SK-N-MC (cell line): ENCODE measurements around the gene C11orf98.
"Not testable (repeated sequence)": the region's sequence is repeated elsewhere in the genome, so short reads cannot be mapped to it uniquely, and the experiment has no call there.

Experiments used
- DNase-seq: peaks from one replicate; pipeline ENCODE4 v3.0.0-alpha.2; 2011; ENCODE audit warnings: low read depth, low spot score
- H3K27ac ChIP-seq: fragments of 200-600 bp; sonication (generic); 2 replicates; pipeline ENCODE4 v1.5.1; 2016; ENCODE audit warnings: mixed run types
- H3K36me3 ChIP-seq: fragments of 200-600 bp; sonication (generic); 2 replicates; pipeline ENCODE4 v1.6.1; 2017; ENCODE audit warnings: antibody characterized with exemption, low read length, mixed read lengths; ENCODE audit not compliant: insufficient read depth
- H3K4me3 ChIP-seq: fragments of 200-600 bp; sonication (generic); 2 replicates; pipeline ENCODE4 v1.5.1; 2016
- H3K9ac ChIP-seq: fragments of 200-600 bp; sonication (generic); 2 replicates; pipeline ENCODE4 v1.8.0; 2017; ENCODE audit warnings: mixed run types, mixed read lengths; ENCODE audit not compliant: insufficient read length
- H3K9me3 ChIP-seq: fragments of 200-600 bp; sonication (generic); 2 replicates; pipeline ENCODE4 v1.6.1; 2017; ENCODE audit warnings: low read depth, mild to moderate bottlenecking, antibody characterized with exemption, low read length, moderate library complexity, mixed read lengths
- EZH2 ChIP-seq: fragments of 200-600 bp; sonication (generic); IDR thresholded peaks from one replicate; pipeline ENCODE4 v1.6.1; 2017; ENCODE audit warnings: antibody characterized with exemption
- FOXP2 ChIP-seq: optimal IDR thresholded peaks from 2 replicates; pipeline ENCODE3; 2011; ENCODE audit warnings: mild to moderate bottlenecking, moderate library complexity; ENCODE audit not compliant: insufficient read depth; ENCODE audit errors: extremely low read length, control extremely low read depth
- POLR2AphosphoS5 ChIP-seq: IDR thresholded peaks from 2 replicates; pipeline ENCODE4 v1.6.1; 2012; ENCODE audit warnings: mild to moderate bottlenecking, low read depth, low read length, borderline replicate concordance

Gene C11orf98

DNA sequence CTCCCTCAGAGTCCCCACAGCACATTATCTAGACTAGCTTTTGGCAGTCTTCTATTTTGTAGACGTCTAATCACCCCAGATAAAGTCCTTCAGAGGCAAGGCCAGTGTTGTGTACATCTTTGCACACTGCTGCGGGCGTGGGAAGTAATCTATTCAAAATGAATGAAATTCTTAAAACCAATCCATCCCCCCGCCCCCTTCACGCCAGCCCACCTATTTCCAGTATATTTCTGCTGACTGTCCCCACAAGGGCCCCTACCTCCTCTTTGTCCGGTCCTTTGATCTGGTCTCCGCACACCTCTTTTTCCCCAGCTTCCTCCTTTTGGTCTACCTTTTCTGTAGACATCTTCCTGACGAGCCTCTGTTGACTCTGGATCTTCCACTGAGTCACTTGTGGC lies 41.8 kb upstream of the C11orf98 start:
- DNase-seq = no peak
- no peaks in the 10 kb centered on the region for H3K9me3 ChIP-seq
- no peak for TF ChIP-seq EZH2
- no peak for TF ChIP-seq POLR2AphosphoS5
- TF ChIP-seq FOXP2 = no peak
- peak overlapping the region; percentile 47 for H3K9ac ChIP-seq
- peaks cover 43% of the 10 kb centered on the region for H3K36me3 ChIP-seq
- peak overlapping the region; percentile 79 for H3K4me3 ChIP-seq
- peak overlapping the region; percentile 64 for H3K27ac ChIP-seq

DNA sequence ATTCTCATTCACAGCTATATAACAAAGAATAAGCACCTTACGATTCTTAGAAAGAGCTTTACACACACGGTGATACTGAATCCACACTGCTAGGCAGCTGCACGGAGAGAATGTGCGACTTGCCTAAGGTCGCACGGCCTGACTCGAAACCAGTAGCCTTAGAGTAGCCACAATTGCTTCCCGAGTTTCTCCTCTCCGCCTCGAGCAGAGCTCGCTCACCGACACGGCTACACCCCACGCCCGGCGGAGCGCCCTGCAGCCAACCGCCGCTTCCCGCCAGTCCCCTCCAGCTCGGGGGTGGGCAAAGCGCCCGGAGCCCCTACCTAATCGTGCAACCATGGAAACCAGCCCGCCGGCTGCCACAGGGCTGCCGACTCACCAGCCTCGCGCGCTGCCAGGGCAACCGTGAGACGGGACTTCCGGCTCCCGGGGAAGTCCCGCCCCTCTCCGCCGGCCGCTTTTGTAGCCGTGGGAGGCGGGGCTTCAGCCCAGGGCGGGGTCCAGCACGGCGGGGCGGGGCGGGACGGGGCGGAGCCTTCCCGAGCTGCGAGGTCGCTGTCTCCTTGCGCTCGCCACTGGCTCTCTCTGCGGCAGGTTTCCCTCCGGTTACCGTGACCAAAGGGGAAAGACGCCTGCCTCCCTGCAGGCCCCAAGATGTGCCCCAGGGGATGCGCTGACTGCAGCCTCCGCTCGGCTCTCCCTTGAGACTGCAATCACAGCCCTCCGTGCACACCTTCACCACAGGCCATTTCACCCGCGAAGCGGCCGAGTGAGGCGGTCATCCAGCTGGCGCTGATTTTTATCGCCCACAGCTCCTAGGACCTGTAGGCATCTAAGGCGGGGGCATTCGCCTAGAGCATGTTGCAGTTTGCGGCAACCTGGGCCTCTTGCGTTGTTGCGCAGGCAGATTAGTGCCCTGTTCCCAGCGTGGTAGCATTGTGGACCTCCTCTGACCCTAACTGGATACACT lies 41.2 kb upstream of the C11orf98 start:
- Histone ChIP-seq H3K9ac (peak overlapping the region; percentile 67), H3K4me3 (peak overlapping the region; percentile 79), H3K27ac (peak overlapping the region; percentile 64), H3K9me3 (no peaks in the 10 kb centered on the region), H3K36me3 (peaks cover 45% of the 10 kb centered on the region)
- no peak for TF ChIP-seq EZH2
- no peak for TF ChIP-seq FOXP2
- TF ChIP-seq POLR2AphosphoS5 = peak; percentile 95
- no peak for DNase-seq

DNA sequence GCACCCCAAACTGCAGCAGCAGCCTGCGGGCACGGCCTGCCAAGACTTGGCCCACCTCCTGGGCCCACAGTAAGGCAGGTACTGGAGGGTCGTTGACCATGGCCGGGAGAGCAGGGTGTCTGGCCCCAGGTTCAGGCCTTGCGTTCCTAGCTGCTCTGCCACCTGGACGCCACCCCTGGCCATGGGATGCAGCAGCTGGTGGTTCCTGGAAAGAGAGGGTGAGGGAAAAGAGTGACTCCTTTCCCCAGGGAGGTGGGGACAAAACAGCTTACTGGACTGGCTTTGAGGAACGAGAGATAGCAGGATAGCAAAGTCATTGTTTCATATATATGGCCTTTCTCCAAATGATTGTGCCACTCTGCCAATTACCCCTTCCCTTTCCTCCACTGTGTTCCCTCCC lies 40.4 kb upstream of the C11orf98 start:
- no peak for TF ChIP-seq EZH2
- TF ChIP-seq FOXP2 = no peak
- no peak for TF ChIP-seq POLR2AphosphoS5
- Histone ChIP-seq H3K9me3 (no peaks in the 10 kb centered on the region), H3K4me3 (peak overlapping the region; percentile 79), H3K9ac (peak overlapping the region; percentile 67), H3K36me3 (peaks cover 42% of the 10 kb centered on the region), H3K27ac (peak overlapping the region; percentile 51)
- no peak for DNase-seq

DNA sequence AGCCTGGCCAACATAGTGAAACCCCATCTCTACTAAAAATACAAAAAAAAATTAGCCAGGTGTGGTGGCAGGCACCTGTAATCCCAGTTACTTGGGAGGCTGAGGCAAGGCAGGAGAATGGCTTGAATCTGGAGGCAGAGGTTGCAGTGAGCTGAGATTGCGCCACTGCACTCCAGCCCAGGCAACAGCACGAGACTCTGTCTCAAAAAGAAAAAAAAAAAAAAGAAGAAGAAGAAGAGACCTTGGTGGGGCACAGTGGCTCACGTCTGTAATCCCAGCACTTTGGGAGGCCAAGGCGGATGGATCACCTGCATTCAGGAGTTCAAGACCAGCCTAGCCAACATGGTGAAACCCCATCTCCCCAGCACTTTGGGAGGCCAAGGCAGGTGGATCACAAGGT lies 38.9 kb upstream of the C11orf98 start:
- not testable (repeated sequence) for H3K4me3 ChIP-seq, H3K27ac ChIP-seq, H3K9ac ChIP-seq, H3K9me3 ChIP-seq, DNase-seq
- H3K36me3 ChIP-seq = peaks cover 33% of the 10 kb centered on the region

DNA sequence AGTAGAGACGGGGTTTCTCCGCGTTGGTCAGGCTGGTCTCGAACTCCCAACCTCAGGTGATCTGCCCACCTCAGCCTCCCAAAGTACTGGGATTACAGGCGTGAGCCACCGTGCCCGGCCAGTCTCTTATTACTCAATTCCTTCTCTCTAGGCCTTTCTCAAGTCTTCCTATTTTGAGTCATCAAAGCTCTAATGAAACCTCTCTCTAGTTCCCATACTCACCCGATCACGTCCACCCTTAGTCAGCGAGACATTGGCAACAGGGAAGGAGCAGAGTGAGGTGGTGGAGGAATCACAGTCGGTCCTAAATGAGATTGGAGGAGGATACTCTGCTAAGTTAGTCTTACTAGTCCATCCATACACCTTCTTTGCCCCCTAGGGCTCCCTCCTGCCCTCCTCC lies 37.2 kb upstream of the C11orf98 start:
- Histone ChIP-seq H3K9me3 (no peaks in the 10 kb centered on the region), H3K9ac (no peak overlapping the region), H3K4me3 (no peak overlapping the region), H3K27ac (no peak overlapping the region), H3K36me3 (peaks cover 24% of the 10 kb centered on the region)
- DNase-seq = no peak
- TF ChIP-seq EZH2 = no peak
- TF ChIP-seq POLR2AphosphoS5 = no peak
- TF ChIP-seq FOXP2 = no peak

DNA sequence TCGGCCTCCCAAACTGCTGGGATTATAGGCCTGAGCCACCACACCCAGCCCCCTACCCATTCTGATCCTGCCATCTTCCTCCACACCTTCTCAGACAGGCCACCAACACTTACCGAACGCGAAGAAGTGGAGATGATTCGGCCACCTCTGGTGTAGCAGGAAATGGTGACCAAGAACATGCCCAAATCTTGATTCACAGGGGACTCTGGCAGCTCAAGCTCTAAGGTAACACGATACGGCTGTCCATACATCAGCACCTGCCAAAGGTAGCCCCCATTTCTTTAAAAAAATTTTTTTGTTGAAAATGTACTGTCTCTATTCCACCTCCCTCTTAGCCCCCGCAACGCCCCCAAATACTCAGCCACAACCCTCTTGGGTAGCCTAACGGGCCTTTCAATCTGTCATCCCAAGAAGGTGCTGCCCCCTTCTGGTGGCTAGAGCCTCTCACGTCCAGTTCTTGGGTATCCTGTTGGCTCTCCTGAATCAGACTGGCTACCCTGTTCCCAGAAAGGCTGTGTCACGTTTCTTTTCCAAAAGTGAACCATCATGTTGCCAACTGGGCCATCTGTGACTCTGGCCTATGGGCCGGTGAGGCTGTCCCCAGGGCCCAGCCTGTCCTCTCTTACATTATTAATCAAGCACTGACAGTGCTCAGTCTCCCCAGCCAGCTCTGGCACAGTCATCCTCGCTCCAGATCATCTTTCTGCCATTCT lies 29.6 kb upstream of the C11orf98 start:
- TF ChIP-seq EZH2 (no peak), FOXP2 (no peak), POLR2AphosphoS5 (no peak)
- Histone ChIP-seq H3K9ac (no peak overlapping the region), H3K27ac (no peak overlapping the region), H3K4me3 (no peak overlapping the region), H3K36me3 (peaks cover 36% of the 10 kb centered on the region), H3K9me3 (no peaks in the 10 kb centered on the region)
- DNase-seq = no peak

DNA sequence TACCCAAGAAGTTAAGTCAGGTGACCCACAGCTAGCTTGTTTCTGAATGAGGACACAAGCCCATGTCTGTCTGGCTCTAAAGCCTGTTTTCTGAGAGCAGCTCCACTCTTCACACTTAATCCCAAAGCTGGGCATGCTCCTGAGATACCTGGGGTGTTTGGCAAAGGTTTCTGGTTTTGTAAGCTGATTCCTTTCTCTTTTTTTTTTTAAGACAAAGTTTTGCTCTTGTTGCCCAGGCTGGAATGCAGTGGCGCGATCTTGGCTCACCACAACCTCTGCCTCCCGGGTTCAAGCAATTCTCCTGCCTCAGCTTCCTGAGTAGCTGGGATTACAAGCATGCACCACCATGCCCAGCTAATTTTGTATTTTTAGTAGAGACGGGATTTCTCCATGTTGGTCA lies 28.6 kb upstream of the C11orf98 start:
- not testable (repeated sequence) for H3K4me3 ChIP-seq, H3K27ac ChIP-seq, H3K9me3 ChIP-seq, H3K9ac ChIP-seq, DNase-seq
- H3K36me3 ChIP-seq = peaks cover 36% of the 10 kb centered on the region

DNA sequence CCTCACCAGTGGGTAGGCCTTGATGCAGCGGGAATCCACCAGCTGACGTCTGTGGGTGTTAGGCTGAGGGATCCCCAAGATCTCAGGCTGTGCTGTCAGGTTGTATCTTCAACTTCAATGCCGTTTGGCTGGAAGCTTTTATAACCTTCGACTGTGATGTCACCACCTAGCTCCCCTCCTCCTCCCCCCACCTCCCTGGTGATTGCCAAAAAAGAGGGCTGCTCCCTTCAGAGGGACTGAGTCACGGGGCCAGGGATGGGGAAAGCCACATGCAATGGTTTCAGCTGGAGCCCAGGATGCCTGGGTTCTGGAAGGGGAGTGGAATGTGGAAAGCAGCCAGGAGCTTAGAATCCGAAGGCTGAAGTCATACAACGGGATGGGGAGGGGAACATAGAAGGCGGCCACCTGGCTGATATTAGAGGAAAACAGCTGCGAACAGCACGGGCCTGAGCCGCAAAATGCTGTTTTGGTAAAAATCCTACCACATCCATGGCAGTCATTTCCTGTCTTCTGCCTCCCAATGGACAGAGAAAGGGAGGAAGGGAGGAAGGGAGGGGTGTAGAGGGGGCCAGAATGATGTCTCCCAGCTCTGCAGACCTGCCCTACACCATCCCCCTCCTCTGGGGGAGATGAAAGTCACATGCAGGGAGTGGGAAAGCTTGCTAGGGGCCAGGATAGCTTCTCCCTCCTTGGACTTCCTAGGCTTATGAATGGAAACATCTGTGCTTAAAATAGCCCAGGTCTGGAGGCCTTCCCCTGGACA lies 24.6 kb upstream of the C11orf98 start, which contains the start of gene LRRN4CL:
Gene LRRN4CL, minus strand, starts transcription at position 110 of the 763 bp plus-strand sequence. CDS start 1,022 bp downstream, outside the sequence.
- Histone ChIP-seq H3K9me3 (no peaks in the 10 kb centered on the region), H3K27ac (peak within 1 kb of the TSS; percentile 88), H3K9ac (peak within 1 kb of the TSS; percentile 53), H3K36me3 (peaks cover 36% of the 10 kb centered on the region), H3K4me3 (peak within 1 kb of the TSS; percentile 58)
- TF ChIP-seq POLR2AphosphoS5 (peak; percentile 32; the same call in 1 of the 2 replicates), FOXP2 (no peak)
- DNase-seq = no peak
